Measurements from ENCODE around the gene PDHB. TPM values are rescaled to one million over a fixed set of nuclear protein-coding genes. Genes with fewer than 3 reads are reported as not detected.

PDHB gene
- total RNA-seq, 1 donor: 75.4 TPM

DNA sequence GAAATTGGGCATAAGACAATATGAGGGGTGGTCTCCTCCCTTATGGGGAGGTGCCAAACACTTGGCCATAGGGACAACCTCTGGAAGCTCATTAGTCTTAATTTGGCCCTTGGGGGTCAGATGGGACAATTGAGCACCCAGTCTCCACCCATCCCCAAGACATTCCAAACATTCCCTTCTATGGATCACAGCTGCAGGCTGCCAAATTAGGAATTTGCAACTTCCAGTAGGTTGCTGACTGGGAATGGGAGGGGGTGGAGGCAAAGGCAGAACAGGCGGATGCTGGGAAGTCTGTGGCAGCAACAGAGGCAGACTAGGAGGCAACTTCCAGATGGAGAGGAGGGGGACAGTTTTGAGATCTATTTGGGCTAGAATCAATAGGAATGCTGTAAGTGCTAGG, 1.4 kb upstream of the PDHB start:
- TF ChIP-seq, protein P1, sequence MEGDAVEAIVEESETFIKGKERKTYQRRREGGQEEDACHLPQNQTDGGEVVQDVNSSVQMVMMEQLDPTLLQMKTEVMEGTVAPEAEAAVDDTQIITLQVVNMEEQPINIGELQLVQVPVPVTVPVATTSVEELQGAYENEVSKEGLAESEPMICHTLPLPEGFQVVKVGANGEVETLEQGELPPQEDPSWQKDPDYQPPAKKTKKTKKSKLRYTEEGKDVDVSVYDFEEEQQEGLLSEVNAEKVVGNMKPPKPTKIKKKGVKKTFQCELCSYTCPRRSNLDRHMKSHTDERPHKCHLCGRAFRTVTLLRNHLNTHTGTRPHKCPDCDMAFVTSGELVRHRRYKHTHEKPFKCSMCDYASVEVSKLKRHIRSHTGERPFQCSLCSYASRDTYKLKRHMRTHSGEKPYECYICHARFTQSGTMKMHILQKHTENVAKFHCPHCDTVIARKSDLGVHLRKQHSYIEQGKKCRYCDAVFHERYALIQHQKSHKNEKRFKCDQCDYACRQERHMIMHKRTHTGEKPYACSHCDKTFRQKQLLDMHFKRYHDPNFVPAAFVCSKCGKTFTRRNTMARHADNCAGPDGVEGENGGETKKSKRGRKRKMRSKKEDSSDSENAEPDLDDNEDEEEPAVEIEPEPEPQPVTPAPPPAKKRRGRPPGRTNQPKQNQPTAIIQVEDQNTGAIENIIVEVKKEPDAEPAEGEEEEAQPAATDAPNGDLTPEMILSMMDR (IDR thresholded peaks at IDR 0.05; ENCODE audit: insufficient read depth, low read length): no peak

DNA sequence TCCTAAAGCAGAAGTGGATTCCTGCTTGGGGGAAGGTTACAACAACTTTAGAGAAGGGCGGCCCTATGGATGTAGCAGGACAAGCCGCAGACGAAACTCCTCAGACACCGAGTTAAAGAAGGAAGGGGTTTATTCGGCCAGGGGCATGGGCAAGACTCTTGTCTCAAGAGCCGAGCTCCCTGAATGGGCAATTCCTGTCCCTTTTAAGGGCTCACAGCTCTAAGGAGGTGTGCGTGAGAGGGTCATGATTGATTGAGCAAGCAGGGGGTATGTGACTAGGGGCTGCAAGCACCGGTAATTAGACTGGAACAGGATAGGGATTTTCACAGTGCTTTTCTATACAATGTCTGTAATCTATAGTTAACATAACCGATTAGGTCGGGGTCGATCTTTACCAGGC, 879 bp upstream of the PDHB start:
- TF ChIP-seq, protein P1 (IDR thresholded peaks at IDR 0.05; ENCODE audit: insufficient read depth, low read length): no peak
- DNase-seq (ENCODE audit: low read depth): no peak
- no peak overlapping the region for H3K4me3 ChIP-seq (ENCODE audit: low read depth, low read length)

More for the DNA sequence above, 1.4 kb upstream of the PDHB start:
- H3K4me3 ChIP-seq (ENCODE audit: low read depth, low read length): no peak overlapping the region
- peak; percentile 86 for DNase-seq (ENCODE audit: low read depth)

DNA sequence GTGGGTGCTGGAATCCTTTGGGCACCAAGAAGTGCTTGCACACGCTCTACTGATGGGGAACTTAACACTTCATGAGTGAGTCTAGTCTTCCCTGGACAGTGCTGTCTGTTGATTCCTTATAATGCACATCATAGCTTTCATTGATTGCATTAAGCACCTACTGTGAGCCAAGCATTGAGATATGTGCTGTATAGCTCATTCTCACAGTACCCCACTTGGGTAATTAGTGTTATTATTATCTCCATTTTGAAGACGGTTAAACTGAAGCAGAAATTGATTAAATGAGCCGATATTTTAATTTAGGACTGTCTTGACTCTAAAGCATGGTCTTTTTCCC, 504 bp upstream of the PDHB start:
- peak overlapping the region; percentile 58 for H3K4me3 ChIP-seq (ENCODE audit: low read depth, low read length)
- TF ChIP-seq, protein P1 (IDR thresholded peaks at IDR 0.05; ENCODE audit: insufficient read depth, low read length): no peak
- no peak for DNase-seq (ENCODE audit: low read depth)

DNA sequence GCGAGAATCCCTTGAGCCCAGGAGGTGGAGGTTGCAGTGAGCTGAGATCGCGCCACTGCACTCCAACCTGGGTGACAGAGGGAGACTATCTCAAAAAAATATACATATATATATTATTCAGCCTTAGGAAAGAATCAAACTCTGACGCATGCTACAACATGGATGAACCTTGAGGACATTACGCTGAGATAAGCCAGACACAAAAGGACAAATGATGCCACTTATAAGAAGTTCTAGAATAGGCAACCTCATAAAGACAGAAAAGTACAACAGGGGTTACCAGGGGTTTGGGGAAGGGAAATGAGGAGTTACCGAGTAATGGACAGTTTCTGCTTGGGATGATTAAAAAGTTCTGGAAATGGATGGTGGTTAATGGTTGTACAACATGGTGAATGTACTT, 727 bp downstream of the PDHB start:
- TF ChIP-seq, protein P1 (IDR thresholded peaks at IDR 0.05; ENCODE audit: insufficient read depth, low read length): no peak
- DNase-seq (ENCODE audit: low read depth): no peak
- peak overlapping the region; percentile 87 for H3K4me3 ChIP-seq (ENCODE audit: low read depth, low read length)

DNA sequence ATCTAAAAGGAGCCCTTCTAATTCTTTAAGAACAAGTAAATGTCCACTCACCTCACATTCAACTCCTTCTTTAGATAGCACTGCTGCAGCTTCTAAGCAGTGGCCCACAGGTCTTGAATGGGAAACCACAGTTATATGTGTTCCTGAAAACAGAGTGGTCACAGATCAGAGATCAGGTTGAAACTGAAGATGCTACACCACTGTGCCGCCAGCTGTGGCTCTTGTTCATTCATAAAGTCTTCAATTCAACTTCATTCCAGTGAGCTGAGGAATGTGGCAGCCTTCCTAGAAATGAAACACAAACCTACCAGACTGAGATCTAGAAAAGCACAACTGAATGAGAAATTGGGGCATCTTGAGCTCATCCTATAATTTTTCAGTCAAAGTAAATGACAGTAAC, 4.0 kb downstream of the PDHB start:
- TF ChIP-seq, protein P1 (IDR thresholded peaks at IDR 0.05; ENCODE audit: insufficient read depth, low read length): no peak
- peak; percentile 17 for DNase-seq (ENCODE audit: low read depth)
- H3K4me3 ChIP-seq (ENCODE audit: low read depth, low read length): no peak overlapping the region

DNA sequence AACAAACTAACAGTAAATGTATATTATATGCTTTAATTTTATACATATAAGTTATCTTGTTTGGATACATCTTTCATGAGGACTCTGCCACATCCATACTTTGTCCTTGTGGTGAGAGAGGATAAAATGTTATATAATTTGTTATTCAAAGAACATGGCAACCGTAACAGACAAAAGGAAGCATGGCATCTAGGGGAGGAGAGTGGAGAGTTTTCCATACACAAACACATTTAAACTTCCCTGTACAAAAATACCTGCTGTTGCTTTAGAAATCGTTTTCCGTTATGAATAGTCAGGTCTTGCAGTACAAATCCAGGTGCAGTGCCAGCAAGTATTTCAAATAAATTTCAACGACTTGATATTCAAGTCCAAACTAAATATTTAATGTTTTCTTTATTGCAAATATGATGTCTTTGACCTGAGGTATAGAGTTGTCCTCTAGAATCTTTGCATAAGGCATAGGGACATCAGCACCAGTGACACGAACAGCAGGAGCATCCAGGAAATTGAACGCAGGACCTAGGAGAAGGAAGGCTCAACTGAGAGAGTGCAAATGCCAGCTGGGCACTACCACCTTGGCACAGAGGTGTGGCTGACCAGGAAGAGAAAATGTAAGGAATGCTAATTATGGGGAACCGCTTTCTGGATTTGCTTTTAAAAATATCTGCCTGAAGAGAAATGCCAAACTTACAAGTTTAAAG, 5.8 kb downstream of the PDHB start:
- no peak for DNase-seq (ENCODE audit: low read depth)
- no peak overlapping the region for H3K4me3 ChIP-seq (ENCODE audit: low read depth, low read length)
- TF ChIP-seq, protein P1 (IDR thresholded peaks at IDR 0.05; ENCODE audit: insufficient read depth, low read length): no peak

DNA sequence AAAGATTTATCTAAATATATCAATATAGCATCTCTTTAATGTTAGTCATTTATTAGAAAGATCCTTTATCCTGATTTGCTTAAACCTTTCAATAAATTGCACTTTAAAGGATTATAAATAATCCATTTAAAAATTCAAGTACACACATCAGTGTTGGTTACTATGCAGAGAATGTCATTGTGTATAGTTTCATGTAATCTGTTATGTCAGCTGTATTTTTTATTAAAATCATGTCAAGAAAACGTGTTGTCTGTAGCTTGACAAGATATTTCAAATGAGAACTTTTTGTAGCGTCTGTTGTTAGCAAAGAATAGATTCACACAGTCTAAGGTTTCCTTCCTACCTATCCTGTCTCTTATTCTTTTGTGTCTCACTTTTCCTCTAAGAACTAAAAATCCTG, 7.8 kb downstream of the PDHB start:
- DNase-seq (ENCODE audit: low read depth): no peak
- TF ChIP-seq, protein P1 (IDR thresholded peaks at IDR 0.05; ENCODE audit: insufficient read depth, low read length): no peak
- no peak overlapping the region for H3K4me3 ChIP-seq (ENCODE audit: low read depth, low read length)
